B cell (primary cell): ENCODE data around the gene BRWD1. TPM values are rescaled to one million over a fixed set of nuclear protein-coding genes. Genes with fewer than 3 reads are reported as not detected.

Source experiments
- ATAC-seq: fragments of 200-7000 bp; cut with Tn5 transposase; one replicate; pipeline ENCODE4 v1.10.0; 2021; ENCODE audit warnings: low read depth, mild to moderate bottlenecking, moderate number of reproducible peaks, moderate library complexity
- CTCF ChIA-PET: fragments of 350-600 bp; sonication (Branson Sonifier 250); formaldehyde crosslinking; loops from one replicate; lab custom pipeline; 2021; ENCODE audit warnings: antibody characterized with exemption, inconsistent platforms; lab: Charles Lee
- POLR2A ChIA-PET: fragments of 350-600 bp; sonication (Branson Sonifier 250); formaldehyde crosslinking; loops from one replicate; lab custom pipeline; 2021; ENCODE audit warnings: antibody characterized with exemption; lab: Charles Lee
- DNase-seq: peaks from one replicate; pipeline ENCODE4 v3.0.0; 2013
- H2AFZ ChIP-seq: 2 replicates; pipeline ENCODE4 v1.6.1; 2012; ENCODE audit warnings: mild to moderate bottlenecking, low read depth, low read length; ENCODE audit not compliant: insufficient read depth, poor library complexity, severe bottlenecking
- H3K27ac ChIP-seq, 2 donors: 1 replicate in 1 of 2; 2 replicates in 1 of 2; pipeline ENCODE4 v1.5.1; 2012 to 2013; ENCODE audit warnings: low read length in 2 of 2, mild to moderate bottlenecking in 2 of 2, moderate library complexity in 1 of 2
- H3K27me3 ChIP-seq, 4 experiments: fragments of 200-600 bp in 1 of 4; sonication (generic) in 1 of 4; replicated peaks in 1 of 4; 1 replicate in 2 of 4; 2 replicates in 2 of 4; pipeline versions ENCODE4 v1.6.1 to v1.7.0; 2013 to 2016; ENCODE audit warnings: low read length in 3 of 4, mild to moderate bottlenecking in 2 of 4, mixed read lengths in 1 of 4, moderate library complexity in 1 of 4; ENCODE audit not compliant: insufficient read depth in 4 of 4, control insufficient read depth in 3 of 4; ENCODE audit errors: control extremely low read depth in 1 of 4
- H3K36me3 ChIP-seq, 2 experiments: replicated peaks in 1 of 2; 1 replicate in 1 of 2; 2 replicates in 1 of 2; pipeline versions ENCODE4 v1.6.1 to v1.7.1; 2013; ENCODE audit warnings: low read length in 1 of 2; ENCODE audit not compliant: insufficient read depth in 2 of 2, control insufficient read depth in 1 of 2; ENCODE audit errors: control extremely low read depth in 1 of 2, extremely low read depth in 1 of 2
- H3K4me1 ChIP-seq, 2 donors: fragments of 200-600 bp in 1 of 2; sonication (generic) in 1 of 2; 1 replicate in 1 of 2; 2 replicates in 1 of 2; pipeline versions ENCODE4 v1.5.1 to v1.6.1; 2013 to 2017; ENCODE audit warnings: low read length in 2 of 2; ENCODE audit not compliant: control insufficient read depth in 2 of 2, insufficient read depth in 2 of 2
- H3K4me2 ChIP-seq: replicated peaks from 2 replicates; pipeline ENCODE3; 2012; ENCODE audit warnings: mild to moderate bottlenecking, low read depth, low read length; ENCODE audit not compliant: poor library complexity, severe bottlenecking
- H3K4me3 ChIP-seq, 5 experiments: fragments of 200-600 bp in 1 of 5; sonication (generic) in 1 of 5; 1 replicate in 3 of 5; 2 replicates in 2 of 5; pipeline versions ENCODE4 v1.5.1 to v1.7.0; 2011 to 2016; ENCODE audit warnings: low read length in 4 of 5, mild to moderate bottlenecking in 4 of 5, low read depth in 2 of 5, control low read depth in 1 of 5, moderate library complexity in 1 of 5; ENCODE audit not compliant: insufficient read depth in 1 of 5; ENCODE audit errors: control extremely low read depth in 1 of 5, extremely low read depth in 1 of 5
- H3K79me2 ChIP-seq: fragments of 200-600 bp; sonication (generic); one replicate; pipeline ENCODE4 v1.6.0; 2016; ENCODE audit warnings: low read length; ENCODE audit not compliant: control insufficient read depth, insufficient read depth
- H3K9ac ChIP-seq: fragments of 200-600 bp; sonication (generic); 2 replicates; pipeline ENCODE4 v1.6.1; 2017; ENCODE audit warnings: mild to moderate bottlenecking, low read length, moderate library complexity
- H3K9me3 ChIP-seq, 3 donors: one replicate each; pipeline versions ENCODE4 v1.6.1 to v1.7.1; 2013; ENCODE audit warnings: low read length in 2 of 3; ENCODE audit not compliant: control insufficient read depth in 2 of 3, insufficient read depth in 1 of 3; ENCODE audit errors: control extremely low read depth in 1 of 3
- H4K20me1 ChIP-seq: 2 replicates; pipeline ENCODE4 v1.6.0; 2012; ENCODE audit warnings: mild to moderate bottlenecking, low read length; ENCODE audit not compliant: insufficient read depth, control insufficient read depth, poor library complexity, severe bottlenecking
- H3K27ac Mint-ChIP-seq: one replicate; pipeline ENCODE4 v1.8.0; 2021; ENCODE audit warnings: mixed read lengths
- H3K27me3 Mint-ChIP-seq: one replicate; pipeline ENCODE4 v1.8.0; 2021; ENCODE audit warnings: mixed read lengths
- H3K4me1 Mint-ChIP-seq: one replicate; pipeline ENCODE4 v1.8.0; 2021; ENCODE audit warnings: mixed read lengths
- H3K4me3 Mint-ChIP-seq: one replicate; pipeline ENCODE4 v1.8.0; 2021; ENCODE audit warnings: mixed read lengths
- H3K9me3 Mint-ChIP-seq: one replicate; pipeline ENCODE4 v1.8.0; 2022; ENCODE audit warnings: mixed read lengths; ENCODE audit not compliant: insufficient read depth
- EZH2 ChIP-seq: IDR thresholded peaks from 2 replicates; pipeline ENCODE4 v1.6.1; 2012; ENCODE audit warnings: borderline replicate concordance, low read depth, mild to moderate bottlenecking, moderate library complexity, low read length; ENCODE audit not compliant: insufficient read depth, poor library complexity, severe bottlenecking
- WGBS: methylation state at CpG from one replicate; pipeline ENCODE4 v1.1.5; 2013; ENCODE audit warnings: missing lambda C conversion rate; ENCODE audit not compliant: insufficient coverage; 5-methylcytosine and 5-hydroxymethylcytosine counted together
- intact Hi-C: fragments of 100-400 bp; cut with micrococcal nuclease; formaldehyde crosslinking; loops from one replicate; pipeline ENCODE4 v1.10.0; 2022
- polyA plus RNA-seq: library from polyadenylated mRNA; depleted of rRNA; stranded (reverse); fragments of >200 nt; gene quantifications from 2 replicates; pipeline ENCODE4 v1.2.3, GENCODE V29; 2012
- total RNA-seq, 2 donors: library from RNA; stranded (reverse); fragments of 120-200 nt in 1 of 2; gene quantifications; 1 replicate in 1 of 2; 2 replicates in 1 of 2; pipeline versions ENCODE4 v1.2.3 to v1.2.4, GENCODE V29; 2013 to 2022
- TF ChIP-seq, protein P1 (sequence below): fragments of 200-600 bp; IDR thresholded peaks from one replicate; pipeline ENCODE4 v1.8.0; 2022; ENCODE audit warnings: antibody characterized with exemption, mild to moderate bottlenecking

The BRWD1 gene
- total and polyA plus RNA-seq, 2 donors (not counting 1 experiment from before 2014, with no cell fraction given), result 9.4 to 93.9 TPM

DNA sequence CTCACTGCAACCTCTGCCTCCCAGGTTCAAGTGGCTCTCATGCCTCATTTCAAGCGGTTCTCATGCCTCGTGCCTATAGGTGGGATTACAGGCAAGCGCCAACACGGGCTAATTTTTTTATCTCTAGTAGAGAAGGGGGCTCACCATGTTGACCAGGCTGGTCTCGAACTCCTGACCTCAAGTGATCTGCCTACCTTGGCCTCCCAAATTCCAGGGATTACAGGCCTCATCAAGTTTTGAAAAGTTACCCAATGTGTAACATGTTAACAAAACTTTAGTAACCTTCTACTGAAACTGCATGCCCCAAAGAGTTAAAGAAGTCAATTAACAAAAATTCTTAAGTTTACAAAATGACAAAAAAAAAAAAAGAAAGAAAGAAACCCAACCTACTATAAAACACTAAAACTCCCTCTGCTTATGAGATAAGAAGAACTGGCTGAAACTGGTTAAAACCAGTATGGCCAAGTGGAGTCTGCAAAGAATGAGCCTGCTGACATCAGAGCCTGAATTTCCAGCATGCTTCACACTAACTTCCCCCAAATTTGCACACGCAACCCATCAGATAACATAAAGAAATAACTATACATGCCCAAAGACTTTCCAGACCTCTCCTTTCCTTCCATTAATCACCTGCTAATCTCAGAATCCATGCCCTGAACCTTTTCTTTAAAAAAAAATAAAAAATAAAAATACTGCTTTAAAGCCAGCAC, 104.7 kb downstream of the BRWD1 start:
- Histone ChIP-seq H3K4me1 (no peaks in the 10 kb centered on the region), H3K4me3 (no peak overlapping the region), H3K27ac (no peak overlapping the region), H3K79me2 (no peaks in the 10 kb centered on the region), H4K20me1 (no peaks in the 10 kb centered on the region), H3K27me3 (no peaks in the 10 kb centered on the region), H3K9me3 (no peaks in the 10 kb centered on the region), H3K4me2 (no peak overlapping the region), H2AFZ (no peak overlapping the region), H3K9ac (no peak overlapping the region), H3K36me3 (peaks cover 19 to 77% of the 10 kb centered on the region in 2 experiments)
- no peak for DNase-seq
- ChIA-PET POLR2A (no interaction called here), CTCF (interaction anchor here (0.6 kb wide), 1 partner anchor 12 kb away, joined by 3 read pairs; no protein-coding TSS in a partner anchor)
- no peak for TF ChIP-seq EZH2
- TF ChIP-seq, protein P1, sequence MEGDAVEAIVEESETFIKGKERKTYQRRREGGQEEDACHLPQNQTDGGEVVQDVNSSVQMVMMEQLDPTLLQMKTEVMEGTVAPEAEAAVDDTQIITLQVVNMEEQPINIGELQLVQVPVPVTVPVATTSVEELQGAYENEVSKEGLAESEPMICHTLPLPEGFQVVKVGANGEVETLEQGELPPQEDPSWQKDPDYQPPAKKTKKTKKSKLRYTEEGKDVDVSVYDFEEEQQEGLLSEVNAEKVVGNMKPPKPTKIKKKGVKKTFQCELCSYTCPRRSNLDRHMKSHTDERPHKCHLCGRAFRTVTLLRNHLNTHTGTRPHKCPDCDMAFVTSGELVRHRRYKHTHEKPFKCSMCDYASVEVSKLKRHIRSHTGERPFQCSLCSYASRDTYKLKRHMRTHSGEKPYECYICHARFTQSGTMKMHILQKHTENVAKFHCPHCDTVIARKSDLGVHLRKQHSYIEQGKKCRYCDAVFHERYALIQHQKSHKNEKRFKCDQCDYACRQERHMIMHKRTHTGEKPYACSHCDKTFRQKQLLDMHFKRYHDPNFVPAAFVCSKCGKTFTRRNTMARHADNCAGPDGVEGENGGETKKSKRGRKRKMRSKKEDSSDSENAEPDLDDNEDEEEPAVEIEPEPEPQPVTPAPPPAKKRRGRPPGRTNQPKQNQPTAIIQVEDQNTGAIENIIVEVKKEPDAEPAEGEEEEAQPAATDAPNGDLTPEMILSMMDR, result no peak
- intact Hi-C loops, result no loop called here
- Mint-ChIP-seq H3K27me3 (no peaks in the 10 kb centered on the region), H3K4me1 (no peaks in the 10 kb centered on the region), H3K9me3 (no peaks in the 10 kb centered on the region), H3K27ac (no peak overlapping the region), H3K4me3 (no peak overlapping the region)
- whole genome bisulfite sequencing, result 90% methylated on average over 1 of the region's 6 CpGs
- no peak for ATAC-seq

- no peak overlapping the region for H3K4me2 ChIP-seq
- intact Hi-C loops, result no loop called here
- no peak for TF ChIP-seq EZH2
- TF ChIP-seq, protein P1, result peak; percentile 29
- H3K27me3 ChIP-seq, result no peaks in the 10 kb centered on the region
- CTCF ChIA-PET, result no interaction called here
- H4K20me1 ChIP-seq, result no peaks in the 10 kb centered on the region
- no peak overlapping the region for H3K27ac ChIP-seq
- H3K27me3 Mint-ChIP-seq, result no peaks in the 10 kb centered on the region
- no peak overlapping the region for H3K4me3 ChIP-seq
- DNase-seq, result no peak
- H3K9ac ChIP-seq, result no peak overlapping the region
- H3K9me3 Mint-ChIP-seq, result no peaks in the 10 kb centered on the region
- H2AFZ ChIP-seq, result no peak overlapping the region
- POLR2A ChIA-PET, result no interaction called here
- no CpG with 5 or more reads among the region's 1 CpG for WGBS
- H3K4me3 Mint-ChIP-seq, result no peak overlapping the region
- no peaks in the 10 kb centered on the region for H3K79me2 ChIP-seq
- peaks cover 18 to 72% of the 10 kb centered on the region in 2 experiments for H3K36me3 ChIP-seq
- no peaks in the 10 kb centered on the region for H3K4me1 ChIP-seq
- no peaks in the 10 kb centered on the region for H3K9me3 ChIP-seq
- no peak overlapping the region for H3K27ac Mint-ChIP-seq
- no peaks in the 10 kb centered on the region for H3K4me1 Mint-ChIP-seq
- ATAC-seq, result no peak
Observed at GRCh38 chr21:39204134-39204533, 109.3 kb downstream of the BRWD1 start.
